Immature natural killer cell (primary cell): Measurements from ENCODE around the gene DPY19L1. TPM values are rescaled to one million over a fixed set of nuclear protein-coding genes. Genes with fewer than 3 reads are reported as not detected.

Experiments used
- DNase-seq, 3 donors: peaks; one replicate each; pipeline ENCODE4 v3.0.0; 2022; ENCODE audit warnings: mixed read lengths in 1 of 3
- H3K27ac Mint-ChIP-seq, 6 donors: one replicate each; pipeline ENCODE4 v1.8.0; 2020; ENCODE audit warnings: mixed read lengths in 6 of 6, mild to moderate bottlenecking in 5 of 6, inconsistent platforms in 4 of 6, moderate library complexity in 3 of 6
- H3K27me3 Mint-ChIP-seq, 3 donors: one replicate each; pipeline ENCODE4 v1.8.0; 2020 to 2021; ENCODE audit warnings: low read depth in 3 of 3, mild to moderate bottlenecking in 3 of 3, mixed read lengths in 3 of 3, moderate library complexity in 3 of 3, inconsistent platforms in 1 of 3
- H3K36me3 Mint-ChIP-seq, 3 donors: one replicate each; pipeline ENCODE4 v1.8.0; 2020; ENCODE audit warnings: mixed read lengths in 3 of 3, inconsistent platforms in 2 of 3, mild to moderate bottlenecking in 2 of 3
- H3K4me1 Mint-ChIP-seq, 2 donors: one replicate each; pipeline ENCODE4 v1.8.0; 2020; ENCODE audit warnings: inconsistent platforms in 2 of 2, mild to moderate bottlenecking in 2 of 2, mixed read lengths in 2 of 2, moderate library complexity in 1 of 2
- H3K4me3 Mint-ChIP-seq, 5 donors: one replicate each; pipeline ENCODE4 v1.8.0; 2020; ENCODE audit warnings: mild to moderate bottlenecking in 5 of 5, mixed read lengths in 5 of 5, inconsistent platforms in 3 of 5, moderate library complexity in 3 of 5
- H3K9me3 Mint-ChIP-seq, 6 donors: one replicate each; pipeline ENCODE4 v1.8.0; 2020; ENCODE audit warnings: mild to moderate bottlenecking in 6 of 6, mixed read lengths in 6 of 6, inconsistent platforms in 4 of 6, moderate library complexity in 3 of 6
- polyA plus RNA-seq, 3 donors: library from polyadenylated mRNA; unstranded; fragments of 300-500 nt; fragmentation: Illumina TruSeq; gene quantifications; one replicate each; pipeline ENCODE4 v1.2.3, GENCODE V29; 2021

The DPY19L1 gene
- polyA plus RNA-seq, 3 donors from 2014 or later: 1.6 to 2.5 (median 1.8) TPM

DNA sequence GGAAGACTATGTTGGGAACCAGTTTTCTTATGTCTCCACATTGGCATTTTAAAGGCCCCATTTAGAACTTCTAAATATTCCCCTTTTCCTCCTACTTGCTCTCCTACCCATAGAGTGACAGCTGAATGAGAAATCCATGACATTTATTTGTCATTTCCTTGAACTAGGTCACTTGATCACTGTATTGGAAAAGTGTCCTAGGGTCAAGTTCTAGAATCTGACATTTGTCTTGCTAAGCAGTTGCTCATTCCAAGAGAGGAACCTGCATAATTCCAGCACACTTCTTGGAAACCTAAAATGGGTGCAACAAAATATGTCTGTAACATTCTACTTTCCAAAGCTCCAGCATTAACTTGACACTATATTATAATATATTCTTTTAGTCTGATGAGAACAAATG is 3.6 kb upstream of the DPY19L1 start:
- Mint-ChIP-seq H3K9me3 (no peaks in the 10 kb centered on the region), H3K4me3 (no peak overlapping the region), H3K36me3 (no peaks in the 10 kb centered on the region), H3K4me1 (peaks cover 10 to 16% of the 10 kb centered on the region in 2 donors), H3K27ac (no peak overlapping the region), H3K27me3 (peaks cover 4 to 15% (median 11%) of the 10 kb centered on the region in 3 donors)
- DNase-seq: no peak

DNA sequence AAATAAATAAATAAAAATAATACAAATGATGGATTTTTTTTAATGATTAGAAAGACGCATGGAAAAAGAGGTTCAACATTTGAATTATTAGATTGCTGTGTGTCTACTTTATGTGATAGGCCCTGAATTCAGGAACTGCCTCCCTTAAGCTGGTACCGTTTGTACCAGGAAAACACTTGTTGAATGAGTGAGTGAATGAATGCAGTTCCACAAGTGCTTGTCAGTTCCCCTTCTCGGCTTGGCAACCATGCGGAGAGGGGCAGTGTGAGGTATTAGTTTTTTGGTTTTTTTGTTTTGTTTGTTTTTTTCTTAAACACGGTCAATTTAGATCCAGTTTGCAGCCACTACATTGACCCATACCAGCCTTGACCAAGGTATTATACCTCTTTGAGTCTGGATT is 2.1 kb upstream of the DPY19L1 start:
- Mint-ChIP-seq H3K4me1 (peaks cover 22 to 32% of the 10 kb centered on the region in 2 donors), H3K27me3 (peaks cover 4 to 15% (median 11%) of the 10 kb centered on the region in 3 donors), H3K27ac (no peak overlapping the region), H3K9me3 (no peaks in the 10 kb centered on the region), H3K36me3 (no peaks in the 10 kb centered on the region), H3K4me3 (no peak overlapping the region)
- no peak for DNase-seq

DNA sequence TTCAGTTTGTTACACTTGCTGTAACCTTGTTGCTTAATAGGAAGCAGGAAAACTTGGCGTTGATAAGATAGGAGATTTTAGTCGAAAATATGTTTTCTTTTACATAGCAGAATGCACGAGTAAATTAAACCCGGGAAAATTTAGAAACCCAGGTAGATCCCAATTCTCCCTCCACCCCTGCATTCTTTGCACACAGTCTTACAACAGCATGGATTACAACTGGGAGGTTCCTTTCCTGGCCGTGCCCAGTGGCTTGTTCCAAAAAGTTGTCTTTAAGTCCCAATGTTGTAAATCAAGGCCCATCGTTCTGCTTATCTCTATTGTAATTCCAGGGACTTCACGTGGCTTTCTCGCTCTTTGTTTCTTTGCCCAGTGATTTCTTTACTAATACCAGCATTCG is 1.1 kb upstream of the DPY19L1 start:
- Mint-ChIP-seq H3K4me3 (peak overlapping the region; percentile 88 to 92 (median 91)), H3K27me3 (peaks cover 2 to 15% (median 11%) of the 10 kb centered on the region in 3 donors), H3K27ac (peak overlapping the region; percentile 58 to 95 (median 90)), H3K9me3 (no peaks in the 10 kb centered on the region), H3K36me3 (no peaks in the 10 kb centered on the region), H3K4me1 (peaks cover 22 to 33% of the 10 kb centered on the region in 2 donors)
- DNase-seq: no peak

DNA sequence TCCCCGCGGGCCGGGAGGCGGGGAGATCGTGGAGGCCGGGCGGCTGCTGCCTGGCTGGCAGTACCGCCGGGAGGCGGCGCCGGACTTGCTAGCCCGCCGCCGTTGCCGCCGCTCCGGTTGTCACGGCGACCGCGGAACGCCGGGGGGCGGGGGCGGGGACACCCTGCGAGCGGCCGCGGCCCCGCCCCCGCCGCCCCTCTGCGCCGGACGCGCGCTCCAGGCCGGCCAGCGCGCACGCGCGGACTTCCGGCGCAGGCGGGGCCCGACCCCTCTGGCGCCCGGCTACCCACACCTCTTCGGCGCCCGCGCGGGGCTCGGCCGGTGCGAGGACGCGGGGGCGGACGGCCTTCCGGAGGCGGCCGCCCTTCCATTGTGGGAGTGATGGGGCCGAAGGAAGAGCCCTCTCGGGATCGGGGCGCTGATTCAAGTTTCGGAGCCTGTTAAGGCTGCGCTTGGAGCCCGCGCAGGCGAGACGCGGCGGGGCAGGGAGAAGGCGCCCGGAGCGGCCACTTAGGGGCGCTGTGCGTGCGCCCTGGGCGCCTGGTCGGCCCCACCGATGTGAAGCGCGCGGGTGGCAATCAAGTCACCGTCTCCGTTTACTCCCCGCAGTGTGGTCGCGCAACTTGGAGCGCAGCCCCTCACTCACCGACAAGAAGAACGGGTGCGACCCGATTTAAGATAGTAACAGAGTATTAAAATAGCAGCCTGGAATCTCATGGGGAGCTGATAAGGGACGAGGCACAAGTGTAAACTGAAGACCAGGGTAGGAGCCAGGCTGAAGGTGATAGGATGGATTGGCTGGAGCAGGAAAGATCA is 449 bp upstream of the DPY19L1 start:
- peak; percentile 92 to 95 (median 93) for DNase-seq
- Mint-ChIP-seq H3K9me3 (no peaks in the 10 kb centered on the region), H3K27me3 (peaks cover 2 to 15% (median 11%) of the 10 kb centered on the region in 3 donors), H3K36me3 (no peaks in the 10 kb centered on the region), H3K4me1 (peaks cover 22 to 33% of the 10 kb centered on the region in 2 donors), H3K27ac (peak overlapping the region; percentile 58 to 95 (median 90)), H3K4me3 (peak overlapping the region; percentile 88 to 92 (median 91))

DNA sequence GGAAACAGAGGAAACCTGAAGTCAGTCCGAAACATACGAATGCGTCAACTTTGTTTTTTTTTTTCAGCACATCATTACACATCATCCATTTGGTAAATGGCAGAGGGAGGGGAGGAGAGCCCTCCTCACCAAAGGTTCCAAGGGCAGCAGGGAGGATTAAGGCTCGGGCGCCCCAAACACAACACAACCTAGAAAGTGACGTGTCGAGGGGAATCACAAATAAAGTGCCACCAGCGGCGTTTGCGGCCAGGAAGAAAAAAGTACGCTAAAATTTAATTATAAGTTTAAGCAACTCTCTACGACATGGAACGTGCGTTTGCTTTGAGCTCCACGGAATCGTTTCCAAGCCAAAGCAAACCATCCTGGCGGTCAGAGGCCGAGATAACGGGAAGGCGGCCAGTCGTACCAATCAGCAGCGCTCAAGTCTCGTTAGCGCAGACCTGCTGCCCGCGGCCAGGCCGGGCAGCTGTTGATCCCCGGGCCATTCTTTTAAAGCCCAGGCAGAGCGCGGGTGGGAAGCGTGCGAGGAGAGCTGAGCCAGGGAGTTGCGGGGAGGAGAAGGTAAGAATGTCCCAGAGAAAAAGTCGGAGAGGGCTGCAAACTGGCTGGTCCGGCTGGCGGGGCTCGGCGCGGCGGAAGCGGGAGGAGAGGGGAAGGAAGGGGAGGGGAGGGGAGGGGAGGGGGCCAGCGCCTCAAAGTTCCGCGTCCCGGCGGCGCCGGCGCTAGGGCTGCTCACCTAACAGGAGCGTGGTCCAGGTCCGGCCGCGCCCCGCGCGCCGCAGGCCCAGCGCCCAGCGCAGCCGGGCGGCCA is 719 bp downstream of the DPY19L1 start:
- Mint-ChIP-seq H3K36me3 (no peaks in the 10 kb centered on the region), H3K4me1 (peaks cover 22 to 33% of the 10 kb centered on the region in 2 donors), H3K9me3 (no peaks in the 10 kb centered on the region), H3K4me3 (peak overlapping the region; percentile 91 to 96 (median 94)), H3K27ac (peak overlapping the region; percentile 87 to 93 (median 92)), H3K27me3 (peaks cover 2 to 14% (median 9%) of the 10 kb centered on the region in 3 donors)
- DNase-seq: peak; percentile 33 to 44 (median 40)

DNA sequence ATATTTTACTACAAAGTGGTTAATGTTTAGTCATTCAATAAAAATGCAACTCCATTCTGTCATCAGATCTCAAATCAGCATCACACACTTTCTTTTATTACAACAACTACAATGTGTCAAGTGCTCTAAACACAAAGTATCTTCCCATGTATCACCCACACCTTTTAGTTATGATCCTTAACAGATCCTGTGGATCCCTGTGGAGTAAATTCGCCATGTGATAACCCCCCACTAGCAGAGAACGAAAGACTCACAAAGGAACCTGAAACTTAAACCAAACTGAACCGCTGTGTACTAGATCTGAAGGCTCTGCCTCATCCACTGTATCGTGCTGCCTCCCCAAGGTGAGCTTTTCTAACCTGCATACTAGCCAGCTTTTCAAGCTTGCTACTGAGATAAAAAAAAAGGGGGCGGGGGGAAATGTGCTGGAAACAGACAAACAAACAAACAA is 1.7 kb downstream of the DPY19L1 start:
- DNase-seq: peak in 1 of 3 donors; percentile 5

DNA sequence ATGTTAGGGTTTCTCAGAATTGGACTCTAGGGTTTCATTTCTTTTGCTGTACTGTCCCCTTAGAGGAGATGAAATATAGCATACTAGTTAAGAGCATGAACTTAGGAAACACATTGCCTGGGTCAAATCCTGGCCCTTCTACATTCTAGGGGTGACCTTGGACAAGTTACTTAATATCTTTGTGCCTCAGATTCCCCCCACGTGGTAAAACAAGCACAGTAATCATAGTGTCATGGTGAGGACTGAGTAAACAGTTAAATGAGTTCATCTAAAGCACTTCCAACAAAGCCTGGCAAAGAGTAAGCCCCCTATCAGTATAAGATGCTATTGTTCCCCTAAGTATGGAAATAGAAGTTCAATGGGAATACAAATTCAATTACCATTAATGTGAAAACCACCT is 5.1 kb downstream of the DPY19L1 start:
- no peak overlapping the region for H3K27ac Mint-ChIP-seq

More for the DNA sequence above, 1.7 kb downstream of the DPY19L1 start:
- Mint-ChIP-seq H3K36me3 (no peaks in the 10 kb centered on the region), H3K4me3 (peak overlapping the region; percentile 91 to 96 (median 94)), H3K9me3 (no peaks in the 10 kb centered on the region), H3K27ac (peak overlapping the region; percentile 17 to 93 (median 84)), H3K27me3 (peaks cover 2 to 13% (median 9%) of the 10 kb centered on the region in 3 donors), H3K4me1 (peaks cover 22 to 33% of the 10 kb centered on the region in 2 donors)

DNA sequence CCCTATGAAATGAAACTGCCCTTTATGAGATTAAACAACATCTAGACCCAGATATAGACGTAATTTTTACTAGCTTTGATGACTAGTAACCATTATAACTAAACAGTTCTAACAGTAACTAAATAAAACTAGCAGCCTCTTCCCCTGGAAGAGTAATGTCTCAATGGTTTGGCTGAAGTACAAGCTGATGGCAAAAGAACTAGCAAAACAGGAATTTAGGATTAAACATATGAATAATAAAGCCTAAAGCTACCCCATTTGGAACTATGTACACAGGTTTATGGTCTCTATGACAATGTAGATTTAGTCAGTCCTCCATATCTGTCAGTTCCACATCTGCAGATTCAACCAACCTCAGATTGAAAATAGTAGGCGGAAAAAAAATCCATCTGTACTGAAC is 6.4 kb downstream of the DPY19L1 start:
- Mint-ChIP-seq H3K27me3 (no peaks in the 10 kb centered on the region), H3K36me3 (no peaks in the 10 kb centered on the region), H3K9me3 (no peaks in the 10 kb centered on the region), H3K4me3 (no peak overlapping the region), H3K4me1 (peaks cover 14 to 16% of the 10 kb centered on the region in 2 donors), H3K27ac (no peak overlapping the region)
- DNase-seq: no peak

More for the DNA sequence above, 5.1 kb downstream of the DPY19L1 start:
- peaks cover 0 to 5% (median 5%) of the 10 kb centered on the region in 3 donors for H3K27me3 Mint-ChIP-seq
- H3K4me1 Mint-ChIP-seq: peaks cover 17 to 23% of the 10 kb centered on the region in 2 donors
- H3K9me3 Mint-ChIP-seq: no peaks in the 10 kb centered on the region
- H3K36me3 Mint-ChIP-seq: no peaks in the 10 kb centered on the region
- no peak for DNase-seq
- no peak overlapping the region for H3K4me3 Mint-ChIP-seq

DNA sequence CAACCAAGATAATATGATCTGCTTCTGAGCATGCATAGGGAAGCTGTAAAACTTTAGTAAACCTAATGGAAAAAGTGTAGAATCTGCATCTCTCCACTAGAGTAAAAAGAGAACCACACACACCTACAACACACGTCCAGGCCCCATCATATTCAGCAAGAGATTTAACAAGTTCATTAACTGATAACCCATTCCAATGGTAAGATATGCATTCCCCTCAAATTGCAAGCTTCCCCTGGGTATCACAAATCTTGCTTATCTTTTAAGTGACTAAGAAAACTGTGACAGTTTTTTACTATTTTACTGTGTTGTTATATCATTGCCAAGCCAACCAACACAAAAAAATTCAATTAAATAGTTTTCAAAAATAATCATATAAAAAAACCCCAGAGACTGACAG is 8.0 kb downstream of the DPY19L1 start:
- no peak overlapping the region for H3K27ac Mint-ChIP-seq
- peaks cover under 1 to 5% of the 10 kb centered on the region in 2 donors for H3K4me1 Mint-ChIP-seq
- H3K36me3 Mint-ChIP-seq: no peaks in the 10 kb centered on the region
- no peak overlapping the region for H3K4me3 Mint-ChIP-seq
- no peaks in the 10 kb centered on the region for H3K27me3 Mint-ChIP-seq
- no peak for DNase-seq
- no peaks in the 10 kb centered on the region for H3K9me3 Mint-ChIP-seq

DNA sequence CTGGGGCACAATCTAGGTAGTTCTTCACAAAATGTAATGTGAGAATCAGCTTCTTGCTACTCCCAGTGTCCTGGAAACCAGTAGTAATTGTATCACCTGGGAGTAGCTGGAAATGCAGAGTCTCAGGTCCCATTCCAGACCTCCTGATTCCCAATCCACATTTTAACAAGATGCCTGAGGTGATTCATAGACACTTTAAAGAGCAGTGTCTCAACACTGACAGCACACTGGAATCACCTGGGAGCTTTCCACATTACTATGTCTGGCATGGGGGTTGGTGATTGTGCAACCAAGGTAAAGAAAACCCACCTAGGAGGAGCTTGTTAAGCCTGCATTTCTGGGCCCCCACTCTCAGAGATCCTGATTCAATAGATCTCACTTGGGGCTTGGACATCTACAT is 11.1 kb downstream of the DPY19L1 start:
- Mint-ChIP-seq H3K27ac (no peak overlapping the region), H3K9me3 (no peaks in the 10 kb centered on the region), H3K36me3 (no peaks in the 10 kb centered on the region), H3K4me1 (peaks cover 0 to 7% of the 10 kb centered on the region in 2 donors), H3K27me3 (no peaks in the 10 kb centered on the region), H3K4me3 (no peak overlapping the region)
- no peak for DNase-seq

DNA sequence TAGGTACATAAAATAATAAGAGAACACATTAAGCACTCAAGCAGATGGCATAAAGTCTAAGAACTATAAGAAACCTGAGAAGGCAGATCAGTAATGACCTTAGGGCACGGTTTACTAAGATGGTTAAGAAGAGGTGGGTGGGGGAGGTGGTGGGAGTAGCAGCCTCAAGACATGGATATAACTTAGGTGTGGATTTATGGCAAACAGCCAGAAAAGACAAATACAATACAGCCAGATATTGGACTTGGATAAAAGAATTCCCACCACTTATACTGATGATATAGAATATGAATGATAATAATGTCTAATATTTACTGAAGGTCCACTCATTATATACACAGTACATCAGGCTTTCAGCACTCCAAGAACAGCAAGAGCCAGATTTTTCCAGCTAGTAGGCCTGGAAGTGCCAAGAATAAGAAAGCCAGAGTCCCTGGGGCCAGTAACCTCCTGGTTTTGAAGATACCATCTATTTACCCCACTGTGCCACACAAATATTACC is 11.9 kb downstream of the DPY19L1 start:
- H3K9me3 Mint-ChIP-seq: no peaks in the 10 kb centered on the region
- no peak overlapping the region for H3K4me3 Mint-ChIP-seq
- no peaks in the 10 kb centered on the region for H3K36me3 Mint-ChIP-seq
- H3K27ac Mint-ChIP-seq: no peak overlapping the region
- H3K4me1 Mint-ChIP-seq: peaks cover 0 to 7% of the 10 kb centered on the region in 2 donors
- no peaks in the 10 kb centered on the region for H3K27me3 Mint-ChIP-seq
- no peak for DNase-seq

DNA sequence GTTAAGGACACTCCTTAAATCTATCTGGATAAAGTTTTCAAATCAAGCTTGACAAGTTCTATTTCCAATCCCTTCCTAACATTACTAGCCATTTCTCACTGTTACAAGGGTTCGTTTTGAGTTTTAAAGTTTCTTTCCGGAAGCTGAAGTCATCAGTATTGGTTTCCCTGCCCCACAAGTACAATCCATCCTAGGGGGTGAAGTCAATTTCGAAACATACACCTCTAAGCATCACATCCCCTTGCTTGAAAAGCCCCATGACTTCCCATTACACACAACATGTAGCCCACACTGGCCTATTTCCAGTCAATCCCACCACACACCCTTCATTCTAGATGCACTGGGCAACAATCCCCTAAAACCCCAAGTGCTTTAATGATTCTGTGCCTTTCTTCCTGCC is 13.0 kb downstream of the DPY19L1 start:
- no peak for DNase-seq
- H3K4me1 Mint-ChIP-seq: peaks cover 0 to 7% of the 10 kb centered on the region in 2 donors
- H3K36me3 Mint-ChIP-seq: no peaks in the 10 kb centered on the region
- peak overlapping the region in 1 of 6 donors; percentile 77 for H3K27ac Mint-ChIP-seq
- peak overlapping the region in 1 of 5 donors; percentile 73 for H3K4me3 Mint-ChIP-seq
- no peaks in the 10 kb centered on the region for H3K9me3 Mint-ChIP-seq
- no peaks in the 10 kb centered on the region for H3K27me3 Mint-ChIP-seq

DNA sequence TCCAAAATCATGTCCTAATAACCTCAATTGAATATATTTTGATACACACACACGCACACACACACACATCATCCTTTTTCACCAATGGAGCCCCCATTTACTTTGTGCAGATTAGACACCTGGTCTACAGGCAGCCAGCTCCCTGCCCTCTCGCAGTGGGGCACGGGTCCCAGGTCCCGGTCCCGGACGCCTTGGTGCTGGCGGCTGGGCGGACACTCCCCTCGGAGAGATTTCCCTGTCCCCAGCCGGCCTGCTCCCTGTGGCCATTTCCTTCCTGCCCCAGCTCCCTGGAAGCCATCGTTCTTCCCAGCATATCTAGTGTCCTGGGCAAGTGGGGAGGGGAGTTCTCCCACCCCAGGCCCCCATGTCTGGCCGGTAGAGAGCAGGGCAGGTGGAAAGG is 14.6 kb downstream of the DPY19L1 start:
- H3K27ac Mint-ChIP-seq: no peak overlapping the region
- H3K4me3 Mint-ChIP-seq: no peak overlapping the region
- peaks cover 0 to 7% of the 10 kb centered on the region in 2 donors for H3K4me1 Mint-ChIP-seq
- H3K27me3 Mint-ChIP-seq: no peaks in the 10 kb centered on the region
- DNase-seq: no peak
- no peaks in the 10 kb centered on the region for H3K36me3 Mint-ChIP-seq
- no peaks in the 10 kb centered on the region for H3K9me3 Mint-ChIP-seq

DNA sequence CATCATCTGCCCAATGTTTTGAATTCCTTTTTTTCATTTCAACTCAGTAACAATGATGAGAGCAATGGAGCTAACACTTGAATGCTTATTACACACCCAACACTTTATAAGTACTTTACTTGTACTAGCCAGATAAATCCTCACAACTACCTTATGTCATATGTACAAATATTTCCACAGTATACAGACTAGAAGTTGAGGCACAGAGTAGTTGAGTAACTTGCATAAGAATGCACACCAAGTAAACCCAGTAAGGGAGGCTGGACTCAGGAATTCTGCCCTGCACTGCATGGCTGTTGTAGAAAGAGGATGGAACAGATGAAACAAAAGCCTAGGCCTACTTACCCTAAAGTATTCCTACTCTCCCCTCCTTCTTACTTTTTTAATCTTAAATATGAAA is 15.8 kb downstream of the DPY19L1 start:
- no peak for DNase-seq
- Mint-ChIP-seq H3K4me1 (peaks cover 0 to 7% of the 10 kb centered on the region in 2 donors), H3K9me3 (no peaks in the 10 kb centered on the region), H3K4me3 (no peak overlapping the region), H3K27ac (peak overlapping the region in 1 of 6 donors; percentile 29), H3K36me3 (peaks cover 0 to 4% (median 3%) of the 10 kb centered on the region in 3 donors), H3K27me3 (no peaks in the 10 kb centered on the region)
